Measurements from ENCODE around the gene BAZ1A.

GRCh38 chr14:34785223-34786006 lies 89.7 kb downstream of the BAZ1A start:
- TF ChIP-seq EZH2 (IDR thresholded peaks at IDR 0.05; ENCODE audit: low read depth, low read length, severe bottlenecking) = no peak
- no peak for TF ChIP-seq TBP (IDR thresholded peaks at IDR 0.05; ENCODE audit: low read depth, low read length)
- TF ChIP-seq, protein P1, sequence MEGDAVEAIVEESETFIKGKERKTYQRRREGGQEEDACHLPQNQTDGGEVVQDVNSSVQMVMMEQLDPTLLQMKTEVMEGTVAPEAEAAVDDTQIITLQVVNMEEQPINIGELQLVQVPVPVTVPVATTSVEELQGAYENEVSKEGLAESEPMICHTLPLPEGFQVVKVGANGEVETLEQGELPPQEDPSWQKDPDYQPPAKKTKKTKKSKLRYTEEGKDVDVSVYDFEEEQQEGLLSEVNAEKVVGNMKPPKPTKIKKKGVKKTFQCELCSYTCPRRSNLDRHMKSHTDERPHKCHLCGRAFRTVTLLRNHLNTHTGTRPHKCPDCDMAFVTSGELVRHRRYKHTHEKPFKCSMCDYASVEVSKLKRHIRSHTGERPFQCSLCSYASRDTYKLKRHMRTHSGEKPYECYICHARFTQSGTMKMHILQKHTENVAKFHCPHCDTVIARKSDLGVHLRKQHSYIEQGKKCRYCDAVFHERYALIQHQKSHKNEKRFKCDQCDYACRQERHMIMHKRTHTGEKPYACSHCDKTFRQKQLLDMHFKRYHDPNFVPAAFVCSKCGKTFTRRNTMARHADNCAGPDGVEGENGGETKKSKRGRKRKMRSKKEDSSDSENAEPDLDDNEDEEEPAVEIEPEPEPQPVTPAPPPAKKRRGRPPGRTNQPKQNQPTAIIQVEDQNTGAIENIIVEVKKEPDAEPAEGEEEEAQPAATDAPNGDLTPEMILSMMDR (IDR thresholded peaks at IDR 0.05; ENCODE audit: control extremely low read depth in 1 of 3, insufficient read depth in 1 of 3, low read depth in 1 of 3, low read length in 3 of 3) = no peak
- TF ChIP-seq SP4 (IDR thresholded peaks at IDR 0.05; ENCODE audit: low read length) = no peak
- no peak for TF ChIP-seq SIN3A (conservative IDR thresholded peaks at IDR 0.05 in 1 of 2, IDR thresholded peaks at IDR 0.05 in 1 of 2; ENCODE audit: low read depth in 1 of 2, low read length in 2 of 2)
- no peak for TF ChIP-seq SIX5 (IDR thresholded peaks at IDR 0.05; ENCODE audit: low read depth, low read length)
- TF ChIP-seq CTBP2 (IDR thresholded peaks at IDR 0.05; ENCODE audit: borderline replicate concordance, insufficient read depth, insufficient read length, low read length) = no peak
- no peak for TF ChIP-seq POLR2A (IDR thresholded peaks at IDR 0.05; ENCODE audit: control extremely low read depth in 1 of 2, low read depth in 2 of 2, low read length in 2 of 2)
- no peak for TF ChIP-seq SP1 (IDR thresholded peaks at IDR 0.05; ENCODE audit: low read depth, low read length)
